ENCODE data around the gene ITM2A.

The ITM2A gene

GRCh38 chrX:79366873-79367749, at the start of gene ITM2A:
Gene ITM2A, minus strand, starts transcription at chrX:79367334. Its CDS starts 119 bp downstream, at chrX:79367215.
- peak within 1 kb of the TSS; percentile 71 for H3K4me3 ChIP-seq (ENCODE audit: low read depth, low read length, poor library complexity, severe bottlenecking)
- H3K4me1 ChIP-seq (ENCODE audit: insufficient read depth, low read length, severe bottlenecking) = peaks cover 29% of the 10 kb centered on the region
- no peaks in the 10 kb centered on the region for H3K79me2 ChIP-seq (ENCODE audit: insufficient read depth, low read length)
- H3K27me3 ChIP-seq (ENCODE audit: insufficient read depth, low read length) = no peaks in the 10 kb centered on the region
- no peak for TF ChIP-seq EZH2 (IDR thresholded peaks at IDR 0.05; ENCODE audit: borderline replicate concordance, low read length)
- TF ChIP-seq, protein P1, sequence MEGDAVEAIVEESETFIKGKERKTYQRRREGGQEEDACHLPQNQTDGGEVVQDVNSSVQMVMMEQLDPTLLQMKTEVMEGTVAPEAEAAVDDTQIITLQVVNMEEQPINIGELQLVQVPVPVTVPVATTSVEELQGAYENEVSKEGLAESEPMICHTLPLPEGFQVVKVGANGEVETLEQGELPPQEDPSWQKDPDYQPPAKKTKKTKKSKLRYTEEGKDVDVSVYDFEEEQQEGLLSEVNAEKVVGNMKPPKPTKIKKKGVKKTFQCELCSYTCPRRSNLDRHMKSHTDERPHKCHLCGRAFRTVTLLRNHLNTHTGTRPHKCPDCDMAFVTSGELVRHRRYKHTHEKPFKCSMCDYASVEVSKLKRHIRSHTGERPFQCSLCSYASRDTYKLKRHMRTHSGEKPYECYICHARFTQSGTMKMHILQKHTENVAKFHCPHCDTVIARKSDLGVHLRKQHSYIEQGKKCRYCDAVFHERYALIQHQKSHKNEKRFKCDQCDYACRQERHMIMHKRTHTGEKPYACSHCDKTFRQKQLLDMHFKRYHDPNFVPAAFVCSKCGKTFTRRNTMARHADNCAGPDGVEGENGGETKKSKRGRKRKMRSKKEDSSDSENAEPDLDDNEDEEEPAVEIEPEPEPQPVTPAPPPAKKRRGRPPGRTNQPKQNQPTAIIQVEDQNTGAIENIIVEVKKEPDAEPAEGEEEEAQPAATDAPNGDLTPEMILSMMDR (IDR thresholded peaks at IDR 0.05; ENCODE audit: low read length) = no peak
- H3K9ac ChIP-seq (ENCODE audit: low read length) = peak within 1 kb of the TSS; percentile 69
- H2AFZ ChIP-seq (ENCODE audit: low read length) = 0 out of 2 replicates have a peak within 1 kb of the TSS, but pooled peaks have one; percentile 55
- H3K9me2 ChIP-seq (ENCODE audit: low read depth, low read length) = no peaks in the 10 kb centered on the region
- no peaks in the 10 kb centered on the region for H4K20me1 ChIP-seq (ENCODE audit: insufficient read depth, low read length)
- H3K36me3 ChIP-seq (ENCODE audit: insufficient read depth, low read length) = no peaks in the 10 kb centered on the region
- H3F3A ChIP-seq (ENCODE audit: insufficient read depth, low read length) = no peaks in the 10 kb centered on the region
- no peaks in the 10 kb centered on the region for H3K9me3 ChIP-seq (ENCODE audit: low read length)
- peak within 1 kb of the TSS; percentile 68 for H3K4me2 ChIP-seq (ENCODE audit: low read length)
- peak within 1 kb of the TSS; percentile 65 for H3K27ac ChIP-seq (ENCODE audit: low read depth, low read length, poor library complexity, severe bottlenecking)

GRCh38 chrX:79415056-79415455, 47.9 kb upstream of the ITM2A start:
- H3K27ac ChIP-seq (ENCODE audit: low read depth, low read length, poor library complexity, severe bottlenecking) = no peak overlapping the region

GRCh38 chrX:79413963-79414362, 46.8 kb upstream of the ITM2A start:
- H3K27me3 ChIP-seq (ENCODE audit: insufficient read depth, low read length) = no peaks in the 10 kb centered on the region

More at GRCh38 chrX:79415056-79415455, 47.9 kb upstream of the ITM2A start:
- no peak overlapping the region for H3K9ac ChIP-seq (ENCODE audit: low read length)
- no peaks in the 10 kb centered on the region for H3K27me3 ChIP-seq (ENCODE audit: insufficient read depth, low read length)
- H3K4me1 ChIP-seq (ENCODE audit: insufficient read depth, low read length, severe bottlenecking) = peaks cover 12% of the 10 kb centered on the region
- no peak overlapping the region for H3K4me2 ChIP-seq (ENCODE audit: low read length)
- no peak overlapping the region for H2AFZ ChIP-seq (ENCODE audit: low read length)
- H3F3A ChIP-seq (ENCODE audit: insufficient read depth, low read length) = no peaks in the 10 kb centered on the region
- no peak overlapping the region for H3K4me3 ChIP-seq (ENCODE audit: low read depth, low read length, poor library complexity, severe bottlenecking)
- no peaks in the 10 kb centered on the region for H3K79me2 ChIP-seq (ENCODE audit: insufficient read depth, low read length)
- TF ChIP-seq, protein P1 (IDR thresholded peaks at IDR 0.05; ENCODE audit: low read length) = no peak
- TF ChIP-seq EZH2 (IDR thresholded peaks at IDR 0.05; ENCODE audit: borderline replicate concordance, low read length) = no peak
- H3K36me3 ChIP-seq (ENCODE audit: insufficient read depth, low read length) = no peaks in the 10 kb centered on the region
- H4K20me1 ChIP-seq (ENCODE audit: insufficient read depth, low read length) = no peaks in the 10 kb centered on the region
- no peaks in the 10 kb centered on the region for H3K9me2 ChIP-seq (ENCODE audit: low read depth, low read length)
- H3K9me3 ChIP-seq (ENCODE audit: low read length) = no peaks in the 10 kb centered on the region

More at GRCh38 chrX:79413963-79414362, 46.8 kb upstream of the ITM2A start:
- Histone ChIP-seq H3F3A (ENCODE audit: insufficient read depth, low read length) (no peaks in the 10 kb centered on the region), H3K4me1 (ENCODE audit: insufficient read depth, low read length, severe bottlenecking) (peaks cover 12% of the 10 kb centered on the region), H4K20me1 (ENCODE audit: insufficient read depth, low read length) (no peaks in the 10 kb centered on the region), H2AFZ (ENCODE audit: low read length) (no peak overlapping the region), H3K4me2 (ENCODE audit: low read length) (no peak overlapping the region), H3K27ac (ENCODE audit: low read depth, low read length, poor library complexity, severe bottlenecking) (no peak overlapping the region), H3K9me2 (ENCODE audit: low read depth, low read length) (no peaks in the 10 kb centered on the region), H3K79me2 (ENCODE audit: insufficient read depth, low read length) (no peaks in the 10 kb centered on the region), H3K9ac (ENCODE audit: low read length) (no peak overlapping the region), H3K4me3 (ENCODE audit: low read depth, low read length, poor library complexity, severe bottlenecking) (no peak overlapping the region), H3K36me3 (ENCODE audit: insufficient read depth, low read length) (no peaks in the 10 kb centered on the region), H3K9me3 (ENCODE audit: low read length) (no peaks in the 10 kb centered on the region)
- TF ChIP-seq, protein P1 (IDR thresholded peaks at IDR 0.05; ENCODE audit: low read length) = no peak
- TF ChIP-seq EZH2 (IDR thresholded peaks at IDR 0.05; ENCODE audit: borderline replicate concordance, low read length) = no peak

Data from OCI-LY1 (cell line).